Measurements from ENCODE around the gene PTPRN2.

GRCh38 chr7:158567153-158567603 lies 20.4 kb downstream of the PTPRN2 start:
- TF ChIP-seq ZNF678 (CRISPR knock-in tag; IDR thresholded peaks at IDR 0.05) (no peak), ZBTB42 (CRISPR knock-in tag; IDR thresholded peaks at IDR 0.05) (no peak), ZNF614 (CRISPR knock-in tag; IDR thresholded peaks at IDR 0.05; ENCODE audit: borderline replicate concordance) (no peak), PRDM4 (CRISPR knock-in tag; IDR thresholded peaks at IDR 0.05; ENCODE audit: borderline replicate concordance) (no peak), MZF1 (CRISPR knock-in tag; IDR thresholded peaks at IDR 0.05; ENCODE audit: borderline replicate concordance) (no peak), CTCF (CRISPR knock-in tag; IDR thresholded peaks at IDR 0.05) (no peak), TOPORS (CRISPR knock-in tag; IDR thresholded peaks at IDR 0.05) (no peak), ZNF720 (CRISPR knock-in tag; IDR thresholded peaks at IDR 0.05) (no peak), FOXP1 (IDR thresholded peaks at IDR 0.05) (no peak), FOXP1 (CRISPR knock-in tag; IDR thresholded peaks at IDR 0.05) (no peak), ZNF274 (CRISPR knock-in tag; IDR thresholded peaks at IDR 0.05) (no peak)
